Transverse colon (tissue), 4 donors: ENCODE data around the gene MTPN. TPM values are rescaled to one million over a fixed set of nuclear protein-coding genes. Genes with fewer than 3 reads are reported as not detected.

Source experiments
- DNase-seq: peaks from one replicate; pipeline ENCODE4 v3.0.0-alpha.2; 2019
- H3K27ac ChIP-seq, 4 donors: fragments of 200-600 bp; sonication (generic); 2 replicates each; pipeline ENCODE4 v1.5.1; 2016 to 2018; ENCODE audit warnings: inconsistent platforms in 4 of 4
- H3K27me3 ChIP-seq: fragments of 200-600 bp; sonication (generic); 2 replicates; pipeline ENCODE4 v1.5.1; 2017; ENCODE audit warnings: inconsistent platforms
- H3K36me3 ChIP-seq, 4 donors: fragments of 200-600 bp; sonication (generic); 2 replicates each; pipeline ENCODE4 v1.5.1; 2017 to 2019; ENCODE audit warnings: inconsistent platforms in 4 of 4
- H3K4me1 ChIP-seq, 4 donors: fragments of 200-600 bp; sonication (generic); 2 replicates each; pipeline ENCODE4 v1.5.1; 2017 to 2020; ENCODE audit warnings: inconsistent platforms in 4 of 4
- H3K4me3 ChIP-seq, 4 donors: fragments of 200-600 bp; sonication (generic); 1 replicate in 1 of 4; 2 replicates in 3 of 4; pipeline versions ENCODE4 v1.5.1 to v1.6.1; 2017 to 2019; ENCODE audit warnings: inconsistent platforms in 4 of 4
- H3K9me3 ChIP-seq, 2 donors: fragments of 200-600 bp; sonication (generic); 2 replicates each; pipeline ENCODE4 v1.5.1; 2017 to 2019; ENCODE audit warnings: inconsistent platforms in 2 of 2
- CTCF ChIP-seq, 5 experiments: fragments of 200-600 bp in 3 of 5; fragments of 450-650 bp in 2 of 5; sonication (generic) in 3 of 5; IDR thresholded peaks; 1 replicate in 2 of 5; 2 replicates in 3 of 5; pipeline ENCODE4 v1.5.1; 2016 to 2017; ENCODE audit warnings: antibody characterized with exemption in 5 of 5, inconsistent platforms in 3 of 5, mild to moderate bottlenecking in 2 of 5, moderate library complexity in 1 of 5
- EP300 ChIP-seq: sonication (generic); formaldehyde crosslinking; IDR thresholded peaks from one replicate; pipeline ENCODE4 v1.6.1; 2017; ENCODE audit warnings: antibody characterized with exemption, low read depth
- POLR2A ChIP-seq: fragments of 450-650 bp; IDR thresholded peaks from one replicate; pipeline ENCODE4 v1.6.1; 2016; ENCODE audit warnings: antibody characterized with exemption, mild to moderate bottlenecking, moderate library complexity
- POLR2AphosphoS5 ChIP-seq, 3 donors: sonication (generic); formaldehyde crosslinking; IDR thresholded peaks; one replicate each; pipeline ENCODE4 v1.6.1; 2016; ENCODE audit warnings: antibody characterized with exemption in 3 of 3
- WGBS, 2 donors: methylation state at CpG; one replicate each; pipeline ENCODE4 v1.1.5; 2018; ENCODE audit warnings: low coverage in 1 of 2; 5-methylcytosine and 5-hydroxymethylcytosine counted together
- in situ Hi-C, 4 donors: fragments of 200-750 bp; cut with MboI; loops; one replicate each; pipeline versions ENCODE4 v1.15.0 to v1.15.1; 2017; ENCODE audit warnings: low sequenced_read_pairs in 3 of 4, low pct_ligation_motif_present in 1 of 4, low pct_unique_long_range_greater_than_20kb in 1 of 4
- intact Hi-C: fragments of 100-400 bp; cut with DNase I; formaldehyde crosslinking; loops from one replicate; pipeline ENCODE4 v1.15.1; 2023; ENCODE audit warnings: low total_unique reads
- total RNA-seq, 4 donors: library from RNA; depleted of rRNA; stranded (reverse); fragments of >200 nt; gene quantifications; one replicate each; pipeline ENCODE4 v1.1.0, GENCODE V29; 2016

MTPN gene
- total RNA-seq, 4 donors from 2014 or later: 44.9 to 71.7 (median 65.5) TPM

- H3K36me3 ChIP-seq: no peaks in the 10 kb centered on the region
- in situ Hi-C loops (no loop called here), intact Hi-C loops (no loop called here)
- no peaks in the 10 kb centered on the region for H3K9me3 ChIP-seq
- WGBS, 2 donors: 95 to 100% methylated on average over 3 of the region's 3 CpGs
- DNase-seq: no peak
- TF ChIP-seq CTCF (IDR thresholded peaks at IDR 0.05): no peak
- no peak for TF ChIP-seq EP300
- TF ChIP-seq POLR2AphosphoS5 (IDR thresholded peaks at IDR 0.05): no peak
- TF ChIP-seq POLR2A: no peak
- no peak overlapping the region for H3K27ac ChIP-seq
- H3K4me3 ChIP-seq: no peak overlapping the region
- H3K4me1 ChIP-seq: peaks cover 0 to 17% (median 0%) of the 10 kb centered on the region in 4 donors
- no peaks in the 10 kb centered on the region for H3K27me3 ChIP-seq
Measured at GRCh38 chr7:135940077-135941075, 36.8 kb downstream of the MTPN start.

- TF ChIP-seq EP300 (no peak), CTCF (IDR thresholded peaks at IDR 0.05) (no peak), POLR2AphosphoS5 (IDR thresholded peaks at IDR 0.05) (no peak), POLR2A (no peak)
- WGBS, 2 donors: 20 to 73% methylated on average over 2 to 8 of the region's 8 CpGs
- Histone ChIP-seq H3K9me3 (no peaks in the 10 kb centered on the region), H3K36me3 (no peaks in the 10 kb centered on the region), H3K27ac (no peak overlapping the region), H3K4me3 (no peak overlapping the region), H3K27me3 (no peaks in the 10 kb centered on the region), H3K4me1 (peaks cover 0 to 17% (median 0%) of the 10 kb centered on the region in 4 donors)
- in situ Hi-C loops: no loop called here
- no peak for DNase-seq
- intact Hi-C loops: no loop called here
Measured at GRCh38 chr7:135939261-135939812, 37.8 kb downstream of the MTPN start.

GRCh38 chr7:135938563-135938962 lies 38.6 kb downstream of the MTPN start:
- in situ Hi-C loops: no loop called here
- 68 to 71% methylated on average over 3 of the region's 3 CpGs for WGBS, 2 donors

More at GRCh38 chr7:135938563-135938962, 38.6 kb downstream of the MTPN start:
- no peak for DNase-seq
- Histone ChIP-seq H3K4me1 (peaks cover 0 to 17% (median 0%) of the 10 kb centered on the region in 4 donors), H3K4me3 (no peak overlapping the region), H3K9me3 (no peaks in the 10 kb centered on the region), H3K27ac (no peak overlapping the region), H3K27me3 (no peaks in the 10 kb centered on the region), H3K36me3 (no peaks in the 10 kb centered on the region)
- intact Hi-C loops: no loop called here
- TF ChIP-seq POLR2AphosphoS5 (IDR thresholded peaks at IDR 0.05): no peak
- no peak for TF ChIP-seq CTCF (IDR thresholded peaks at IDR 0.05)
- TF ChIP-seq EP300: no peak
- TF ChIP-seq POLR2A: no peak
